Left kidney (tissue), 2 donors: ENCODE results near the gene CDH4. TPM values are rescaled to one million over a fixed set of nuclear protein-coding genes. Genes with fewer than 3 reads are reported as not detected.

Source experiments
- DNase-seq: peaks from one replicate; pipeline ENCODE4 v3.0.0-alpha.2; 2013
- polyA plus RNA-seq: library from polyadenylated mRNA; unstranded; fragments of 120-200 nt; gene quantifications from one replicate; pipeline ENCODE4 v1.2.1, GENCODE V29; 2013; ENCODE audit not compliant: insufficient read length

CDH4 gene
- polyA plus RNA-seq, 1 donor = 7.3 TPM

DNA sequence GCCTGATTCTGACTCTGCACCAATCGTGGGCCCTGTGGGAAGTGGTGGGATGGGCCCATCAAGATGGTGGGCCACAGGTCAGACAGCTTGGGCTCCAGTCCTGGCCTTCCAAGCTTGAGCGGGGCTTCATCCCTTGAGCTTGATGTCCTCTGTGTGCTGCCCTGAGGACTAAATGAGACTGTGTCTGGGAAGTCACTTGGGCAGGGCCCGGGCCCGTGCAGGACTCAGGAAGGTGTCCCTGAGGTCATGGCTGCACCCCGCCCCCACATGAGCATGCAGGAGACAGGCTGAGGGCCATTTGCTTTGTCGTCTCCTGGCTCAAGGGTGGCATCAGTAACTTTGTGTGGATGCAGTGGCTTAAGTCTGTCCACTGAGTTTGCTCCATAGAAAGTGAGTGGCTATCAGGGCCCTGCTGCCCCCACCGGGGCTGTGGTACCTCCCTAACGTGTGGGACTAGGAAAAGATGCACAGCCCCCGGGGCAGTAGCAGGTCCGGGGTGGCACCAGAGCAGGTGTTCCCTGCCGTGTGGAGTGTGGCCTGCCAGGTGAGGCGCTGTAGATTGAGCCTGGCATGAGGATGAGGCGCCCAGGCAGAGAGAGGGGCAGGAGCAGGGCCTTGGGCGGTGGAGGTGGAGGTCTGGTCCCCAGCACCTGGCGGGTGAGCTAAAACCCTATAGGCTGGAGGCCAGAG, 515.0 kb downstream of the CDH4 start:
- DNase-seq = no peak

DNA sequence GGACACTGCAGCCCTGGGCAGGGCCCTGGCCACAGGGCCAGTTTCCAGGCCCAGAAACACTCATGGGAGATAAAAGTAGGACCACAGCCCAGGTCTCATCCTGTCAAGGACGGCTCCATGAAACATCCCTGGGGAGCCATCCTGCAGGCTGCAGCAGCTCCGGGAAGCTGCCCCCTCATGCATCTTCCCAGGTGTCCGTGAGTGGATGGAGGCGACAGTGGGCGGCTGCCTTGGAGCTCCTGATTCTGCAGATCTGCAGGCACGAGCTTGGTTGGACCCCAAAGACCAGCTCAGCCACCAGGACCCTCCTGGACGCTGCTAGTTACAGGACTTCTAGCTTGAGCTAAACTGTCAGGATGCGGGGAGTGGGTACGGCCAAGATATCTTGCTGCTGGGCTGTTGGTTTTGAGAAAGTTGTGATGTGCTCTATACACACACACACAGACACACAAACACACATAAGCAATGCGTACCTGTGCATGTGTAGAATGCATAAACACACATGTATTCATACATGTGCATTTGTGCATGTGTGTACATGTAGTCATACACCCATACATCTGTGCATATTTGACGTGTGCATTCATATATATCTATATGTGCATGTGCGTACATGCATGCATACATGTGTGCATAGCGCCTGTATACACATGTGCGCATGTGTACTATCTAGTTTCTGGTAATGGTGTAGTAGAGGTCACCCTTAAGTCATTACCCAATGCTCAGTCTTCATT, 515.9 kb downstream of the CDH4 start:
- DNase-seq = no peak

- DNase-seq = no peak
These were observed 516.7 kb downstream of the CDH4 start for GRCh38 chr20:61768571-61769285.

DNA sequence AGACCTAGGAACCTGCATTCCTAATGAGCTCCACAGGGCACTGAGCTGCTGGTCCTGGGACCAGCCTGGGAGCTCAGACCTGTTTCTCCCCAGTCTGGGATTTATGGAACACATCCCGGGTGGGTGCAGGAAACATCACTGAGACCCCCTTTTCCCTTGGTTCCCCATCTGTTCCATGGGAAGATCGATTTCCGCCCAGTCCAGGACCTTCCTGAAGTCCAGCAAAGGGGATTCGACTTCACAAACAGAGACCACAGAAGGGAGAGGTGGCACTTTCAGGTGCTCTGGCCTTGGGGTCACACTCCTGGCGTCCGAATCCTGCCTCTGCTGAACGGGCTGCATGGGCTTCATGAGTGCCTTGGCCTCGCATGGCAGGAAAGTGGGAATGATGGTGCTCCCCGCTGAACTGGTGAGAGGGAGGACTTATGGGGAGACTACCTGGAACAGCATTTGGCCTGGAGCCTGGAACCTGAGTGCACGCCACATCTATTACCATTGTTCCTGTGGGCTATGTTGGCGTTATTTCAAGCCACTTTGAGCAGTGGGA, 517.3 kb downstream of the CDH4 start:
- DNase-seq = no peak

GRCh38 chr20:61770113-61770585, 518.1 kb downstream of the CDH4 start:
- DNase-seq = no peak

DNA sequence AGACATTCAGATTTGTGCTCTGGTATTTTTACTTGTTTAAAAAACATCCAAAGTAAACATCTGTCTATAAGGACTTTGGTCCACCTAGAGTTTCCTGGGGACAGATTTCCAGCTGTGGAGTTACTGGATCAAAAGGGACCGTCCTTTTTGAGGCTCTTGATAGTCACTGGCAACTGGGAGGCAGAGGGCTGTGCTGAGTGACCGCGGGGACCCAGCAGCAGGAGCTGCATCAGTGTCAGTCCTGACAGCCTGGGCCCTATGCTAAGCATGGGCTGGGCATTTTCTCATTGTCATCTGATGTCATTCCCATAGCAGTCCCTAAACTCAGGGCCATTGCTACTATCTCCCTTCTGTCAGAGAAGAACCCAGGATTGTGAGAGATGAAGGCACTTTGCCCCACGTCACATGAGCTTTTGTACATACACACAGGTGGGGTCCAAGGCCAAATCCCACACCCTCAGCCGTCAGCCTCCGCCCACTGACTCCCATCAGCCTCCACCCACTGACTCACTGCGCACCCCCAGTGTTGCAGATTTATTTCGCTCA, 519.8 kb downstream of the CDH4 start:
- no peak for DNase-seq

DNA sequence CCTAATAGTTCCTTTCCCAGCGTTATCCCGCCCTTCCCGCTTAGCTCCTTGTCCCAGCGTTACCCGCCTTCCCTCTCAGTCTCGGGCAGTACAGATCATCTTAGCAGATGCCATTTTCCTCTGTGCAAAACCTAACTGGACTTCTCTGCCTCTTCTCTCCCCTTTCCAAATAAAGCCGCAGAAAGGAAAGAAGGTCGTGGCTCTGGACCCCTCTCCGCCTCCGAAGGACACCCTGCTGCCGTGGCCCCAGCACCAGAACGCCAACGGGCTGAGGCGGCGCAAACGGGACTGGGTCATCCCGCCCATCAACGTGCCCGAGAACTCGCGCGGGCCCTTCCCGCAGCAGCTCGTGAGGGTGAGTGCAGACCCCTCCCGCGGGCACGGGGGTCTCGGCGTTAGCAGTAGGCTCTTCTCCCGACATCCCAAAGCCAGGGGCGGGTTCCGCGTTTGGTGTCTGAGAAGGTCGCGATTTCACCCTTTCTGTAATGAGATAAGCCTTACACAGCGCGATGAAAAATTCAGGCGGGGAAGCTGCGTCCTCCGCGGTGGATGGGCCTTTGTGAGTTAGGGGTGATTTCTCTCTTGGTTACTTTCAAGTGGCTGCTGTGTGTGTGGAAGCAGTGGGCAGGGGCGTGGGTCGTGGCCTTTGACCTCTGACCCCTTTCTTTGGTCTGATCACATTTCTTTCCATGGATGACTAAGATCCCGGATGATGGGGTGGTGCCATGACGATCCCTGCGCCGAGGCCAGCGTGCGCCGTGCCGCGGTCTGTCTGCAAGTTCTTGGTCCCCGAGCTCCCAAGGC, 521.0 kb downstream of the CDH4 start:
- DNase-seq = no peak

DNA sequence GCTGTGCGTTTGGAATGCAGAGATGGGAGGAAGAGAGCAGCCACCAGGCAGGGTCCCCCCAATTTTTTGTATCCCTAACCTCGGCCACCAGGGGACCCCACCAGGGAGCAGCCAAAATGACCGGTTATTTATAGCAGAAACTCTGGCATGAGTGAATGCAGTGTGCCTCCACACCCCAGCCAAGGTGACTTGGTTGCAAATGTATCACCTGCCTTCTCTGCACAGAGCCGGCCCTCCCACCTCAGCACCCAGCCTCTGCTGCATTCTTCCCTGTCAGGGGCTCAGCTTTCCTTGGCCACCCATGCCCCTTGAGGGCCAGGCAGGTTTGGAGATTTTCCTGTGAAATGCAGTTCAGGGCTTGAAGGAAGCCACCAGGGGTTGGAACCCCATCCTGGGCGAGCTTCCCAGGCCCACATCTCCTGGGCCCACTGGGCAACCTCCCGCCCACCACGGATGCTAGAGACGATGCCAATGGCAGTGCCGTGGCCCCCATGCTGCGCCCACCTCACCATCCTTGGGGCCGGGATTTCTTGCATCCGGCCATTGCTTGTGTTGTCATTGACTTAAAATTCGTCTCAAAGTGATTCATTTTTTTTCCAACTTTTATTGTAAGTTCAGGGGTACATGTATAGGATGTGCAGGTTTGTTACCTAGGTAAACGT, 522.0 kb downstream of the CDH4 start:
- DNase-seq = no peak

GRCh38 chr20:61775423-61775822, 523.4 kb downstream of the CDH4 start:
- no peak for DNase-seq

GRCh38 chr20:61776491-61777075, 524.5 kb downstream of the CDH4 start:
- DNase-seq = no peak

DNA sequence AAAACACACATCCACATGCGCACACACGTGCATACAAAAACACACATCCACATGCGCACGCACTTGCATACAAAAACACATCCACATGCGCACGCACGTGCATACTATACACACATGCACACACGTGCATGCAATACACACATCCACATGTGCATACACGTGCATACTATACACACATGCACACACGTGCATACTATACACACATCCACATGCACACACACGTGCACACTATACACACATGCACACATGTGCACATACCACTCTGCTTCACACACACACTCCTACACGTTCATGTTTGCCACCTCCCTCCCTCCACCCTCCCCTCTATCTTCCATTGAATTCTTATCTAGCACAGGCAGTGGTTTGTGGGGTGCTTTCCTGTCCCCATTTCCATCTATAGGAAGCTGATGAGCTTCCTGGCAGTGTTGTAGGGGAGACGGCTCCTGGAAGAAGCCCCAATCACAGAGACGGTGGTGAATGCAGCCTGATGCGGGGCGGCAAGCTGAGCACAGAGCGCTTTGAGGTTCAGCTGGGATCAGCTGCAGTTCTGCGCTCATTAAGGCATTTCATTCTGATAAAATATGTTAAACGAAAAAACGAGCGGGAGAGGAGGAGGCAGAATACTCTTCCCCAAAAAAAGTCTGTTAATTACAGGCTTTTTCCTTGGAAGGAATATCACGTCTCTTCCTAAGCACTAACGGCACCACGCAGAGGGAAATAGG, 525.9 kb downstream of the CDH4 start:
- no peak for DNase-seq

DNA sequence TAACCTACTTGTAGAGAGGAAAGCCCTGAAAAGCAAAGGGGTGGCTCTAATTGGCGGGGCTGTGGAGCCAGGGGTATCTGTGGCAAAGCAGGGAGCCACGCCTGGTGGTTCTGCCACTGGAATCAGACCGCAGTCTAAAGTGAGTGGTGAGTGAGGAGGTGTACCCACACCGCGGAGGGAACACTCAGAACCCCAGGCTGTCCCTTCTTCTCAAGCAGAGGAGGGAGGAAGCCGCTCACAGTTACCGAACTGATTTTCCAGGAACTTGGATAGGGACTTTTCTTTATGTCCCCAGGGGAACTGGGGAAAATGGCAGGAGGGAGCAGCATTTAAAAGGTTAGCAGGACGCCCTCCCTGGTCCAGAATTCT, 526.4 kb downstream of the CDH4 start:
- no peak for DNase-seq

DNA sequence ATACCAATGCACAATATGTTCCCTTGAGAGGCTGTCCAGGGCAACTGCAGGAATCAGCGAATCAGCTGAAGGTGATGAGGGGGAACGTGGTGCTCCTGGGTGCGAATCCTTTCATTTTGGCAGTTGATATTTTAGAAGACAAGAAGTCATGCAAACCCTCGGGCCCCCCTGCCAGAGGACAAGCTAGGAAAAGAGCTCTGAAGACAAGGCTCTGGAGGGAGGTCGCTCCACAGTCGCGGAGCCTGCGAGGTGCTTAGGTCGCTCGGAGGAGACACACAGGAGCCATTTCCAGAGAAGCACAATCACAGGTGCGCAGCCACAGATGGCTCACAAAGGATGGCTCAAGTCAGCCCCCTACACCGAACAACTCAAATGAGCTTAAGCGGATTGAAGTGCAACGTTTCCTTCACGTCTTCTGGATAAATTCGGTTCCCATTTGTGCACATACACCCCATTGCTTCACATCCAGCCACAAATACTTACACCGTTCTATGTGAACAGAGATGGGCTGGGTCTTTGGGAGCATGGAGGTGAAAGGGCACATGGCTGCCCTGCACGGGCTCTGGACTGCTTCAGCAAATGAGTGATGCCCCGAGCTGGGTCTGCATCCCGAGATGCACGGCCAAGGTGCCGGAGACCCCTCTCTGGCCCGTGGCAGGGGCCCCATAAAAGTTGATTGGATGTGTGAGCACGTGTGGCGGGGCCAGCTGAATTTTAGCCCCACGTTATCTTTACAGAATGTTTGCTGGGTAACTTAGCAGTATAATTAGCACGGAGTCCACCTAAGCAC, 527.3 kb downstream of the CDH4 start:
- DNase-seq = no peak

DNA sequence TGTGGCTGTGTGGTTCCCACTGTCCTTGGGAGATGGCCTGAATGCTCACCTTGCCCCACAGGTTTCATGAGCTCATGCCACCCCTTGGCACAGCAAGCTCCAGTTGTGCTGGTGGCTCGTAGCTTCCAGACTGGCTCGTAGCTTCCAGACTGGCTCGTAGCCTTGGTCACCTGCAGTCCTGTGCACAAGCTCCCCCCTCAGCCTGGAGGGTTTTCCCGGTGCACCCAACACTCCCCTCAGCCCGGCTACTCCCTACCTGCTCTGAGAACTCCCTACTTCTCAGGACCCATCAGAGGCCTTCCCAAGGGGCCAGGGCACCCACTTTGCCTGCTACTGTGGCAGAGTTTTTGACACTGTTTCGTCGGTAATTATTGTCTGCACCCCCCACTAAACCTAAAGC, 528.0 kb downstream of the CDH4 start:
- DNase-seq = no peak

DNA sequence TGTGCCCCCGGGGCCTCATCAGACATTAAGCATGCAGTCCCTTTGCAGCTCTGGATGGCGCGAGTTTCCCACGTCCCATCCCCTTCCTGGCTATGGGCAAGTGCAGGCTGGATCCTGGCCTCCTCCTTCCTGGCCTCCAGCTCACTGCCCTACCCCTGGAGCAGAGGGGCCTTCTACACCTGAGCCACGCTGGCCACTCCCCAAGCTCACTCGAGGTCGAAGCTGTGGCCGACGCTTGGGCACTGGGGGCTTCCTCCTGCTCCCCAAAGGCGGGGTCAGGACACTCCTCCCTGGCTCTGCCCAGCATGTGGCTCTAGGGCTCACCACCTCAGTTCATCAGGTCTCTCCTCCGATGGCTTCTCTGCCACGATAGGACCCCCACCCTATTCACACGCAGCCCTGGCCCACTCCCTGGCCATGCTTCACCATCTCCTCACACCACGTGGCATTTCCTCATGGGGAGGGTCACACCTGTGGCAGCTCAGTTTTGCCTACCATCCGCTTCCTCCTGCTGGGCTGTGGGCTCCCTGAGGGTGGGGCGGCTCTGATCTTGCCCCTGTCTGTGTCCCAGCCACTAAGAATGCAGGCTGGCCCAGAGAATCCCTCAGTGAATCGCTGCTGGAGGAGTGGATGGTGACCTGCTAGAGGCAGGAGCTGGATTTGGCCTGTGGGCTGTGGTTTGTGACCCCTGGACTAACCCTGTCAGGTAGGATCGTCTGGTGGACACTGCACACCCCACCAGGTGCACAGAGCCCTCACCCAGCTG, 532.9 kb downstream of the CDH4 start:
- no peak for DNase-seq

GRCh38 chr20:61785567-61785816, 533.4 kb downstream of the CDH4 start:
- DNase-seq = no peak

DNA sequence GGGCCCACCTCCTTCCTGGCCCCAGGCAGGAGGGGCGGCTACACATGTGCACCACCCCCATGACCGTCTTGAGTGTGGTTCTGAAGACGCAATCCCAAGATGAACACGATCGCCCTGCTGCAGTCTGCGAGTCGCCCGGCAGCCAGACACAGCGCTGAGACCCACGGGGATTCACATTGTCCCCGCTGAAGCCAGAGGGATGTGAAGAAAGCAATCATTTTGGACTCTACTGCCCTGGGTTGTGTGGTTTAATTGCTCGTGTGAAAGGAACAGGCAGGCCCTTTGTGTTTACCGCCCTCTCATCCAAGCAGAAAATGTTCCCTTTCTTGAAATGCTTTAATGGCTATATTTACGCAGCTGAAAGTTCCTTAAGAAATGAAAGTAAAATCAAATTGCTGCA, 534.2 kb downstream of the CDH4 start:
- DNase-seq = no peak

GRCh38 chr20:61788343-61788742, 536.3 kb downstream of the CDH4 start:
- no peak for DNase-seq

- DNase-seq = no peak
These were observed 537.3 kb downstream of the CDH4 start for GRCh38 chr20:61789329-61789728.
